ENCODE data around the gene DNASE2. TPM values are rescaled to one million over a fixed set of nuclear protein-coding genes. Genes with fewer than 3 reads are reported as not detected.
"Not testable (repeated sequence)": the region's sequence is repeated elsewhere in the genome, so short reads cannot be mapped to it uniquely, and the experiment has no call there.

The DNASE2 gene
- total RNA-seq, 1 donor from 2014 or later: 26.5 TPM

DNA sequence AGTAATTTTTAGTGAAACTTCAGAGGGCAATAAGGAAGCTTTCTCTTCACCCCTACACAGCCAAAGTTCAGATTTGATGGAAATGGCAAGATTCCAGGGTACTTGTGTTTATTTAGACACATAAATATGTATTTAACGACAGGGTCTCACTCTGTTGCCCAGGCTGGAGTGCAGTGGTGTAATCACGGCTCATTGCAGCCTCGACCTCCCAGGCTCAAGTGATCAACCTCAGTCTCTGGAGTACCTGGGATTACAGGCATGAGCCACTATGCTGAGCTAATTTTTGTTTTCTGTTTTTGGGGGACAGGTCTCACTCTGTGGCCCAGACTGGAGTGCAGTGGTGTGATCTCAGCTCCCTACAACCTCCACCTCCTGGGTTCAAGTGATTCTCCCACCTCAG, 39.8 kb upstream of the DNASE2 start:
- Mint-ChIP-seq H3K27me3 (no peaks in the 10 kb centered on the region), H3K4me3 (no peak overlapping the region), H3K27ac (no peak overlapping the region), H3K4me1 (peaks cover 11% of the 10 kb centered on the region), H3K9me3 (no peaks in the 10 kb centered on the region), H3K36me3 (ENCODE audit: low read depth) (peaks cover 35% of the 10 kb centered on the region)
- TF ChIP-seq, protein P1, sequence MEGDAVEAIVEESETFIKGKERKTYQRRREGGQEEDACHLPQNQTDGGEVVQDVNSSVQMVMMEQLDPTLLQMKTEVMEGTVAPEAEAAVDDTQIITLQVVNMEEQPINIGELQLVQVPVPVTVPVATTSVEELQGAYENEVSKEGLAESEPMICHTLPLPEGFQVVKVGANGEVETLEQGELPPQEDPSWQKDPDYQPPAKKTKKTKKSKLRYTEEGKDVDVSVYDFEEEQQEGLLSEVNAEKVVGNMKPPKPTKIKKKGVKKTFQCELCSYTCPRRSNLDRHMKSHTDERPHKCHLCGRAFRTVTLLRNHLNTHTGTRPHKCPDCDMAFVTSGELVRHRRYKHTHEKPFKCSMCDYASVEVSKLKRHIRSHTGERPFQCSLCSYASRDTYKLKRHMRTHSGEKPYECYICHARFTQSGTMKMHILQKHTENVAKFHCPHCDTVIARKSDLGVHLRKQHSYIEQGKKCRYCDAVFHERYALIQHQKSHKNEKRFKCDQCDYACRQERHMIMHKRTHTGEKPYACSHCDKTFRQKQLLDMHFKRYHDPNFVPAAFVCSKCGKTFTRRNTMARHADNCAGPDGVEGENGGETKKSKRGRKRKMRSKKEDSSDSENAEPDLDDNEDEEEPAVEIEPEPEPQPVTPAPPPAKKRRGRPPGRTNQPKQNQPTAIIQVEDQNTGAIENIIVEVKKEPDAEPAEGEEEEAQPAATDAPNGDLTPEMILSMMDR (IDR thresholded peaks at IDR 0.05): no peak
- DNase-seq: no peak
- ATAC-seq (ENCODE audit: low read depth): no peak
- intact Hi-C loops (cut with micrococcal nuclease): no loop called here
- CTCF ChIA-PET: no interaction called here
- POLR2A ChIA-PET: interaction anchor here (0.7 to 4.2 kb wide), 4 partner anchors 12 to 156 kb away, joined by 4 to 46 read pairs (median 6); partner anchors contain the start of gene FARSA

- H3K27ac Mint-ChIP-seq: no peak overlapping the region
- H3K4me1 Mint-ChIP-seq: peaks cover 21% of the 10 kb centered on the region
- H3K36me3 Mint-ChIP-seq (ENCODE audit: low read depth): peaks cover 15% of the 10 kb centered on the region
- ChIA-PET POLR2A (interaction anchor here (0.7 to 1.2 kb wide), 3 partner anchors 19 to 112 kb away, joined by 4 to 7 read pairs (median 4); partner anchors contain the start of gene RNASEH2A), CTCF (no interaction called here)
- no peaks in the 10 kb centered on the region for H3K27me3 Mint-ChIP-seq
- intact Hi-C loops (cut with micrococcal nuclease): loop anchor here (2.0 kb wide), 1 partner anchor 37 kb away; the partner anchor contains the start of gene DNASE2
- ATAC-seq (ENCODE audit: low read depth) (no peak), DNase-seq (no peak)
- TF ChIP-seq, protein P1 (IDR thresholded peaks at IDR 0.05): no peak
- no peaks in the 10 kb centered on the region for H3K9me3 Mint-ChIP-seq
- no peak overlapping the region for H3K4me3 Mint-ChIP-seq
Measured at GRCh38 chr19:12918253-12918652, 37.0 kb upstream of the DNASE2 start.

DNA sequence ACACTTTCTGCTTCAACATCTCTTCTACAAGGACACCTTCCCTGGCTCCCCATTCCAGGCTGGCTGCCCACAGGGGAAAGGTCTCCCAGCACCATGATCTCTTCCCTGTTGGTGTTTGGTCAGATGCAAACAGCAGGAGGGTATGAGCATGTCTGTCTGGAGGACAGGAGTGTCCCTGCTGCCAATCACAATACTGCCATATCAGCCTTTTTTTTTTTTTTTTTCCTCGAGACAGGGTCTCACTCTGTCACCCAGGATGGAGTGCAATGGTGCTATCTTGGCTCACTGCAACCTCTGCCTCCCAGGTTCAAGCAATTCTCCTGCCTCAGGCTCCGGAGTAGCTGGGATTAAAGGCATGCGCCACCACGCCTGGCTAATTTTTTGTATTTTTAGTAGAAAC, 34.6 kb upstream of the DNASE2 start:
- peaks cover 23% of the 10 kb centered on the region for H3K4me1 Mint-ChIP-seq
- H3K36me3 Mint-ChIP-seq (ENCODE audit: low read depth); H3K9me3 Mint-ChIP-seq; DNase-seq; H3K27me3 Mint-ChIP-seq; ATAC-seq (ENCODE audit: low read depth); intact Hi-C loops (cut with micrococcal nuclease); H3K27ac Mint-ChIP-seq; H3K4me3 Mint-ChIP-seq: not testable (repeated sequence)
- ChIA-PET POLR2A (interaction anchor here (0.7 to 2.4 kb wide), 4 partner anchors 10 to 25 kb away, joined by 3 to 8 read pairs (median 4); partner anchors contain the start of genes FARSA and GCDH), CTCF (interaction anchor here (1.7 kb wide), 1 partner anchor 50 kb away, joined by 3 read pairs; no protein-coding TSS in a partner anchor)

GRCh38 chr19:12913851-12914690, 32.8 kb upstream of the DNASE2 start:
- peaks cover under 1% of the 10 kb centered on the region for H3K36me3 Mint-ChIP-seq (ENCODE audit: low read depth)
- no peak for DNase-seq

GRCh38 chr19:12913011-12913561, 31.8 kb upstream of the DNASE2 start:
- ChIA-PET CTCF (interaction anchor here (0.8 to 0.9 kb wide), 2 partner anchors 23 to 151 kb away, joined by 3 read pairs; partner anchors contain the start of gene GCDH), POLR2A (interaction anchor here (0.7 to 2.4 kb wide), 4 partner anchors 20 to 37 kb away, joined by 3 to 8 read pairs (median 4); partner anchors contain the start of genes FARSA and GCDH)
- Mint-ChIP-seq H3K36me3 (ENCODE audit: low read depth) (no peaks in the 10 kb centered on the region), H3K27me3 (no peaks in the 10 kb centered on the region), H3K27ac (no peak overlapping the region), H3K9me3 (no peaks in the 10 kb centered on the region), H3K4me1 (peaks cover 12% of the 10 kb centered on the region), H3K4me3 (no peak overlapping the region)
- no peak for ATAC-seq (ENCODE audit: low read depth)
- intact Hi-C loops (cut with micrococcal nuclease): no loop called here
- TF ChIP-seq, protein P1 (IDR thresholded peaks at IDR 0.05): no peak
- no peak for DNase-seq

More at GRCh38 chr19:12913851-12914690, 32.8 kb upstream of the DNASE2 start:
- Mint-ChIP-seq H3K9me3 (no peaks in the 10 kb centered on the region), H3K27ac (no peak overlapping the region), H3K27me3 (no peaks in the 10 kb centered on the region), H3K4me3 (no peak overlapping the region), H3K4me1 (peaks cover 16% of the 10 kb centered on the region)
- intact Hi-C loops (cut with micrococcal nuclease): no loop called here
- TF ChIP-seq, protein P1 (IDR thresholded peaks at IDR 0.05): no peak
- ChIA-PET POLR2A (interaction anchor here (0.6 to 2.4 kb wide), 5 partner anchors 19 to 121 kb away, joined by 3 to 8 read pairs (median 3); partner anchors contain the start of genes FARSA and GCDH), CTCF (interaction anchor here (0.9 kb wide), 1 partner anchor 24 kb away, joined by 3 read pairs; the partner anchor contains the start of gene GCDH)
- ATAC-seq (ENCODE audit: low read depth): peak; percentile 53
